H9 (cell line): ENCODE measurements around the gene ZNF736. TPM values are rescaled to one million over a fixed set of nuclear protein-coding genes. Genes with fewer than 3 reads are reported as not detected.
"Not testable (repeated sequence)": the region's sequence is repeated elsewhere in the genome, so short reads cannot be mapped to it uniquely, and the experiment has no call there.

Experiments used
- DNase-seq: peaks from one replicate; pipeline ENCODE4 v3.0.0-alpha.2; 2017
- H2AFZ ChIP-seq: one replicate; pipeline ENCODE4 v1.6.1; 2013; ENCODE audit warnings: mild to moderate bottlenecking, low read length, control low read depth, moderate library complexity
- H2AK5ac ChIP-seq: 2 replicates; pipeline ENCODE4 v1.6.1; 2013; ENCODE audit warnings: low read length, control low read depth, mixed read lengths; ENCODE audit not compliant: insufficient read length
- H2BK120ac ChIP-seq: one replicate; pipeline ENCODE4 v1.6.1; 2013; ENCODE audit warnings: low read depth, mild to moderate bottlenecking, low read length, control low read depth, inconsistent platforms; ENCODE audit not compliant: poor library complexity, severe bottlenecking
- H2BK12ac ChIP-seq: 2 replicates; pipeline ENCODE4 v1.6.1; 2013; ENCODE audit warnings: low read length, control low read depth, mixed read lengths, low read depth; ENCODE audit not compliant: insufficient read length
- H2BK15ac ChIP-seq: 2 replicates; pipeline ENCODE4 v1.6.1; 2013; ENCODE audit warnings: low read depth, low read length, control low read depth
- H2BK20ac ChIP-seq: one replicate; pipeline ENCODE4 v1.6.1; 2013; ENCODE audit warnings: low read depth, mild to moderate bottlenecking, low read length, control low read depth, inconsistent platforms; ENCODE audit not compliant: poor library complexity, severe bottlenecking
- H2BK5ac ChIP-seq: 2 replicates; pipeline ENCODE4 v1.6.1; 2013; ENCODE audit warnings: low read length, control low read depth, mixed read lengths; ENCODE audit not compliant: insufficient read length
- H3K14ac ChIP-seq: 2 replicates; pipeline ENCODE4 v1.6.1; 2013; ENCODE audit warnings: low read length, control low read depth; ENCODE audit not compliant: insufficient read depth
- H3K18ac ChIP-seq: 2 replicates; pipeline ENCODE4 v1.6.1; 2013; ENCODE audit warnings: low read depth, mild to moderate bottlenecking, mixed read lengths, low read length, control low read depth; ENCODE audit not compliant: insufficient read length
- H3K23ac ChIP-seq: 2 replicates; pipeline ENCODE4 v1.6.1; 2013; ENCODE audit warnings: low read length, control low read depth, mixed read lengths, low read depth; ENCODE audit not compliant: insufficient read length
- H3K23me2 ChIP-seq: 2 replicates; pipeline ENCODE4 v1.6.1; 2013; ENCODE audit warnings: low read depth, mild to moderate bottlenecking, mixed read lengths, low read length, control low read depth; ENCODE audit not compliant: insufficient read length, poor library complexity, severe bottlenecking
- H3K27ac ChIP-seq: 2 replicates; pipeline ENCODE4 v1.5.1; 2013; ENCODE audit warnings: low read length, control low read depth, mixed read lengths, low read depth; ENCODE audit not compliant: insufficient read length
- H3K27me3 ChIP-seq: 2 replicates; pipeline ENCODE4 v1.6.1; 2013; ENCODE audit warnings: low read length, control low read depth, inconsistent platforms; ENCODE audit not compliant: insufficient read depth
- H3K4ac ChIP-seq: 2 replicates; pipeline ENCODE4 v1.6.1; 2013; ENCODE audit warnings: low read depth, mild to moderate bottlenecking, control low read depth, inconsistent platforms, low read length, moderate library complexity
- H3K4me1 ChIP-seq: 2 replicates; pipeline ENCODE4 v1.6.1; 2013; ENCODE audit warnings: low read length, control low read depth, inconsistent platforms; ENCODE audit not compliant: insufficient read depth
- H3K4me2 ChIP-seq: 2 replicates; pipeline ENCODE4 v1.6.1; 2013; ENCODE audit warnings: low read length, control low read depth, mixed read lengths; ENCODE audit not compliant: insufficient read length, insufficient read depth
- H3K56ac ChIP-seq: 2 replicates; pipeline ENCODE4 v1.6.1; 2013; ENCODE audit warnings: low read depth, mild to moderate bottlenecking, mixed read lengths, low read length, control low read depth; ENCODE audit not compliant: insufficient read length
- H3K79me1 ChIP-seq: 2 replicates; pipeline ENCODE4 v1.6.1; 2013; ENCODE audit warnings: low read depth, mild to moderate bottlenecking, moderate library complexity, low read length, control low read depth, inconsistent platforms; ENCODE audit not compliant: insufficient read depth, poor library complexity, severe bottlenecking
- H3K79me2 ChIP-seq: 2 replicates; pipeline ENCODE4 v1.6.1; 2013; ENCODE audit warnings: low read length, control low read depth, inconsistent platforms; ENCODE audit not compliant: insufficient read depth
- H3K9ac ChIP-seq: 2 replicates; pipeline ENCODE4 v1.6.1; 2013; ENCODE audit warnings: low read length, control low read depth, mixed read lengths; ENCODE audit not compliant: insufficient read length; ENCODE audit errors: extremely low read depth
- H3K9me3 ChIP-seq: one replicate; pipeline ENCODE4 v1.6.1; 2013; ENCODE audit warnings: low read depth, low read length, inconsistent platforms; ENCODE audit not compliant: control insufficient read depth
- H3T11ph ChIP-seq: one replicate; pipeline ENCODE4 v1.6.1; 2013; ENCODE audit warnings: mild to moderate bottlenecking, low read length, control low read depth, inconsistent platforms
- H4K20me1 ChIP-seq: one replicate; pipeline ENCODE4 v1.6.1; 2013; ENCODE audit not compliant: control insufficient read depth, insufficient read length, insufficient read depth
- H4K5ac ChIP-seq: 2 replicates; pipeline ENCODE4 v1.6.1; 2013; ENCODE audit warnings: low read depth, mild to moderate bottlenecking, mixed read lengths, low read length, control low read depth; ENCODE audit not compliant: insufficient read length
- H4K8ac ChIP-seq: replicated peaks from 2 replicates; pipeline ENCODE4 v1.6.1; 2013; ENCODE audit warnings: low read length, control low read depth, mixed read lengths, low read depth; ENCODE audit not compliant: insufficient read length
- H4K91ac ChIP-seq: 2 replicates; pipeline ENCODE4 v1.6.1; 2013; ENCODE audit warnings: low read depth, mild to moderate bottlenecking, moderate library complexity, mixed read lengths, low read length, control low read depth; ENCODE audit not compliant: insufficient read length
- H3K27ac Mint-ChIP-seq, 3 experiments: 2 replicates in 2 of 3; 3 replicates in 1 of 3; pipeline ENCODE4 v1.8.0; 2020 to 2021; ENCODE audit warnings: mixed read lengths in 3 of 3, mild to moderate bottlenecking in 1 of 3, moderate library complexity in 1 of 3
- H3K27me3 Mint-ChIP-seq: 2 replicates; pipeline ENCODE4 v1.8.0; 2021; ENCODE audit warnings: low read depth, mild to moderate bottlenecking, moderate library complexity, mixed read lengths
- H3K36me3 Mint-ChIP-seq, 3 experiments: 2 replicates in 2 of 3; 3 replicates in 1 of 3; pipeline ENCODE4 v1.8.0; 2020 to 2021; ENCODE audit warnings: low read depth in 3 of 3, mixed read lengths in 3 of 3; ENCODE audit not compliant: insufficient read depth in 1 of 3
- H3K4me1 Mint-ChIP-seq, 2 experiments: 2 replicates each; pipeline ENCODE4 v1.8.0; 2020; ENCODE audit warnings: mixed read lengths in 2 of 2
- H3K4me3 Mint-ChIP-seq, 2 experiments: 2 replicates in 1 of 2; 3 replicates in 1 of 2; pipeline ENCODE4 v1.8.0; 2020 to 2021; ENCODE audit warnings: mild to moderate bottlenecking in 2 of 2, mixed read lengths in 2 of 2, moderate library complexity in 1 of 2
- H3K9me3 Mint-ChIP-seq, 2 experiments: 2 replicates in 1 of 2; 3 replicates in 1 of 2; pipeline ENCODE4 v1.8.0; 2020; ENCODE audit warnings: mild to moderate bottlenecking in 2 of 2, mixed read lengths in 2 of 2, moderate library complexity in 1 of 2
- CTCF ChIP-seq: fragments of 200-600 bp; sonication (generic); conservative IDR thresholded peaks from 3 replicates; pipeline ENCODE4 v1.8.0; 2021; ENCODE audit warnings: antibody characterized with exemption, mild to moderate bottlenecking
- WGBS: extraction: QIAGEN DNeasy Blood & Tissue Kit; methylation state at CpG from one replicate; pipeline ENCODE4 v1.1.7; 2013; ENCODE audit warnings: missing lambda C conversion rate, low lambda C conversion rate, mixed read lengths; ENCODE audit not compliant: insufficient read length; ENCODE audit errors: extremely low coverage; 5-methylcytosine and 5-hydroxymethylcytosine counted together
- total RNA-seq: library from RNA; stranded (reverse); gene quantifications from 2 replicates; pipeline ENCODE4 v1.2.1, GENCODE V29; 2021

ZNF736 gene
- total RNA-seq, 1 experiment from 2014 or later: not detected

DNA sequence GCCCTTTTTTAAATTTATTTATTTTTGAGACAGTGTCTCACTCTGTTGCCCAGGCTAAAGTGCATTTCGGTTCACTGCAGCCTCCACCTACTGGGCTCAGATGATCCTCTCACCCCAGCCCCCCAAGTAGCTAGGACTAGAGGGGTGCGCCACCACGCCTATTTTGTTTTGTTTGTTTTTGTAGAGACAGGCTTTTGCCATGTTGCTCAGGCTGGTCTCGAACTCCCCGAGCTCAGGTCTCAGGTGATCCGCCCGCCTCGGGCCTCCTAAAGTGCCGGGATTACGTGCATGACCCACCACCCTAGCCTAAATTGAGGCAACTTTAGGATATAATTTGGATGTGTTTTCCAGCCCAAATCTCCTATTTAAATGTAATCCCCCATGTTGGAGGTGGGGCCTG is 805 bp downstream of the ZNF736 start:
- Histone ChIP-seq H3K4ac (no peak overlapping the region), H2AK5ac (no peak overlapping the region), H2BK120ac (no peak overlapping the region), H3K79me1 (no peaks in the 10 kb centered on the region), H4K8ac (no peak overlapping the region), H2BK20ac (no peak overlapping the region), H2BK12ac (no peak overlapping the region), H3K23me2 (no peaks in the 10 kb centered on the region), H3K23ac (no peak overlapping the region), H3K9me3 (peaks cover 70% of the 10 kb centered on the region), H3K56ac (no peak overlapping the region), H2AFZ (no peak overlapping the region), H3K27ac (no peak overlapping the region), H2BK5ac (no peak overlapping the region), H3K9ac (no peak overlapping the region), H3K4me1 (no peaks in the 10 kb centered on the region), H4K20me1 (no peaks in the 10 kb centered on the region), H3K18ac (no peak overlapping the region), H2BK15ac (no peak overlapping the region), H4K91ac (no peak overlapping the region), H3K27me3 (no peaks in the 10 kb centered on the region), H3T11ph (no peak overlapping the region), H3K14ac (no peak overlapping the region), H4K5ac (no peak overlapping the region), H3K4me2 (no peak overlapping the region), H3K79me2 (no peaks in the 10 kb centered on the region)
- Mint-ChIP-seq H3K9me3 (peaks cover 85 to 88% of the 10 kb centered on the region in 2 experiments), H3K27ac (no peak overlapping the region), H3K36me3 (peaks cover 0 to 17% (median 10%) of the 10 kb centered on the region in 3 experiments; a peak in 6 of 7 replicates), H3K4me1 (no peaks in the 10 kb centered on the region), H3K4me3 (no peak overlapping the region), H3K27me3 (no peaks in the 10 kb centered on the region; the same call in 1 of the 2 replicates)
- no CpG with 5 or more reads among the region's 10 CpGs for WGBS
- no peak for DNase-seq
- TF ChIP-seq CTCF: no peak

DNA sequence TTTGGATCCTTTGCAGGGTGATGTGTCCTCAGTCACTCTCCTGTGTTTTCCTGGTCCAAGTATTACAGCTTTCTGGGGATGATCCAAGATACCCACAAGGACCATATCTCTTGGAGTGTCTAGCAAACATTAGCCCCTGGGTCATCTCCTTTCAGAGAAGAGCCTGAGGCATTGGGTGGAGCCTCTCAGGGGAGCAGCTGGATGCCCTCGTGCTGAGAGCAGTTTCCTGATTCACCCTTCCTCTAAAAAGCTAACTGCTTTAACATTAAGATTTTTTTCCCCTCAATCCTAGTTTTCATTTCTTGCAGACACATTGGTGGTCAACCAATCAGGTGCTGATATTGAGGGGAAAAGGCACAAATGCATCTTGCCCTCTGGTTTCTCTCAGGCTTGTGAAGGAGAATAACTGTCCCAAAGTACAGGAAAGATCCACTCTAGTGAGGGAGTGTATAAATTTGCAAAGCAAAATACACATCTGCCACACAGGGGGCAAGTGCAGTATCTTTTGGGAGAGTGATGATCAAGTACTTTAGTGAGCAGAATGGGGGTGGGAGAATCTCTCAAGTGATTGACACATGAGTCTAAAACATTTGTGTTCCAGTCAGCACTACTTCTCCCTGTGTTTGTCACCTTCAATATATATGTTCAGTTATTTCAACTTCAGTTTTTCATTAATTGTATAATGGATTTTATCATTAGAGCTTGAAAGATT is 2.4 kb downstream of the ZNF736 start:
- not testable (repeated sequence) for H3K4me2 ChIP-seq, H4K20me1 ChIP-seq, H2BK15ac ChIP-seq, H3K4me3 Mint-ChIP-seq, H3K79me2 ChIP-seq, H3T11ph ChIP-seq, H3K4me1 ChIP-seq, H3K9ac ChIP-seq, H4K5ac ChIP-seq, H3K4ac ChIP-seq, H3K56ac ChIP-seq, H2AFZ ChIP-seq, H3K18ac ChIP-seq, H3K27me3 Mint-ChIP-seq, DNase-seq, H4K91ac ChIP-seq, H3K23ac ChIP-seq, H4K8ac ChIP-seq, H2BK20ac ChIP-seq, H2BK12ac ChIP-seq, H3K27me3 ChIP-seq, H2BK120ac ChIP-seq, H3K23me2 ChIP-seq, H3K4me1 Mint-ChIP-seq, H3K27ac Mint-ChIP-seq, H2AK5ac ChIP-seq, H3K27ac ChIP-seq, H3K14ac ChIP-seq, H2BK5ac ChIP-seq, H3K79me1 ChIP-seq
- no CpG with 5 or more reads among the region's 1 CpG for WGBS
- Mint-ChIP-seq H3K9me3 (peaks cover 84 to 85% of the 10 kb centered on the region in 2 experiments), H3K36me3 (peaks cover 0 to 17% (median 8%) of the 10 kb centered on the region in 3 experiments; a peak in 6 of 7 replicates)
- peaks cover 62% of the 10 kb centered on the region for H3K9me3 ChIP-seq
